Peyer's patch (tissue), 4 donors: ENCODE data around the gene NID1. TPM values are rescaled to one million over a fixed set of nuclear protein-coding genes. Genes with fewer than 3 reads are reported as not detected.
A peak's percentile ranks its signal among the peaks of the same experiment; 100 is the strongest.

Source experiments
- DNase-seq, 3 donors: peaks; one replicate each; pipeline ENCODE4 v3.0.0-alpha.2; 2017 to 2019
- H3K27ac ChIP-seq, 4 donors: fragments of 200-600 bp; sonication (generic); one replicate each; pipeline ENCODE4 v1.5.1; 2016 to 2019
- H3K27me3 ChIP-seq, 2 donors: fragments of 200-600 bp; sonication (generic); one replicate each; pipeline ENCODE4 v1.5.1; 2019
- H3K36me3 ChIP-seq, 3 donors: fragments of 200-600 bp; sonication (generic); one replicate each; pipeline ENCODE4 v1.5.1; 2016 to 2019
- H3K4me1 ChIP-seq, 4 donors: fragments of 200-600 bp; sonication (generic); one replicate each; pipeline ENCODE4 v1.5.1; 2016 to 2019
- H3K4me3 ChIP-seq, 4 donors: fragments of 200-600 bp; sonication (generic); 1 replicate in 3 of 4; 2 replicates in 1 of 4; pipeline ENCODE4 v1.5.1; 2016 to 2019; ENCODE audit warnings: mild to moderate bottlenecking in 1 of 4
- H3K9me3 ChIP-seq, 4 donors: fragments of 200-600 bp; sonication (generic); one replicate each; pipeline ENCODE4 v1.5.1; 2016 to 2019; ENCODE audit warnings: mild to moderate bottlenecking in 1 of 4
- POLR2A ChIP-seq, 2 donors: fragments of 450-650 bp; IDR thresholded peaks; one replicate each; pipeline ENCODE4 v1.5.1; 2017; ENCODE audit warnings: antibody characterized with exemption in 2 of 2, mild to moderate bottlenecking in 2 of 2, moderate library complexity in 2 of 2
- total RNA-seq, 4 donors: library from RNA; depleted of rRNA; stranded (reverse); fragments of >200 nt; gene quantifications; one replicate each; pipeline ENCODE4 v1.1.0, GENCODE V29; 2016
- TF ChIP-seq, protein P1 (sequence below), 6 experiments: fragments of 450-650 bp in 4 of 6; fragments of 200-600 bp in 2 of 6; sonication (generic) in 1 of 6; IDR thresholded peaks; one replicate each; pipeline ENCODE4 v1.5.1; 2017 to 2019; ENCODE audit warnings: antibody characterized with exemption in 6 of 6, mild to moderate bottlenecking in 3 of 6, moderate library complexity in 1 of 6

NID1 gene
- total RNA-seq, 4 donors from 2014 or later, result 20.5 to 92.4 (median 62.0) TPM

GRCh38 chr1:236002025-236002390, 62.9 kb downstream of the NID1 start:
- peak overlapping the region in 3 of 4 donors; percentile 5 to 54 (median 45) for H3K27ac ChIP-seq
- TF ChIP-seq, protein P1, sequence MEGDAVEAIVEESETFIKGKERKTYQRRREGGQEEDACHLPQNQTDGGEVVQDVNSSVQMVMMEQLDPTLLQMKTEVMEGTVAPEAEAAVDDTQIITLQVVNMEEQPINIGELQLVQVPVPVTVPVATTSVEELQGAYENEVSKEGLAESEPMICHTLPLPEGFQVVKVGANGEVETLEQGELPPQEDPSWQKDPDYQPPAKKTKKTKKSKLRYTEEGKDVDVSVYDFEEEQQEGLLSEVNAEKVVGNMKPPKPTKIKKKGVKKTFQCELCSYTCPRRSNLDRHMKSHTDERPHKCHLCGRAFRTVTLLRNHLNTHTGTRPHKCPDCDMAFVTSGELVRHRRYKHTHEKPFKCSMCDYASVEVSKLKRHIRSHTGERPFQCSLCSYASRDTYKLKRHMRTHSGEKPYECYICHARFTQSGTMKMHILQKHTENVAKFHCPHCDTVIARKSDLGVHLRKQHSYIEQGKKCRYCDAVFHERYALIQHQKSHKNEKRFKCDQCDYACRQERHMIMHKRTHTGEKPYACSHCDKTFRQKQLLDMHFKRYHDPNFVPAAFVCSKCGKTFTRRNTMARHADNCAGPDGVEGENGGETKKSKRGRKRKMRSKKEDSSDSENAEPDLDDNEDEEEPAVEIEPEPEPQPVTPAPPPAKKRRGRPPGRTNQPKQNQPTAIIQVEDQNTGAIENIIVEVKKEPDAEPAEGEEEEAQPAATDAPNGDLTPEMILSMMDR (IDR thresholded peaks at IDR 0.05), result no peak
- TF ChIP-seq POLR2A (IDR thresholded peaks at IDR 0.05), result no peak
- DNase-seq, result no peak
- H3K9me3 ChIP-seq, result no peaks in the 10 kb centered on the region
- H3K4me3 ChIP-seq, result no peak overlapping the region
- H3K36me3 ChIP-seq, result peaks cover 0 to 4% (median 0%) of the 10 kb centered on the region in 3 donors
- peaks cover 0 to 10% (median 0%) of the 10 kb centered on the region in 4 donors for H3K4me1 ChIP-seq
- H3K27me3 ChIP-seq, result no peaks in the 10 kb centered on the region

GRCh38 chr1:236000781-236001180, 64.1 kb downstream of the NID1 start:
- no peak for DNase-seq
- H3K9me3 ChIP-seq, result no peaks in the 10 kb centered on the region
- H3K4me1 ChIP-seq, result peaks cover 0 to 10% (median 0%) of the 10 kb centered on the region in 4 donors
- no peaks in the 10 kb centered on the region for H3K27me3 ChIP-seq
- peaks cover 0 to 4% (median 0%) of the 10 kb centered on the region in 3 donors for H3K36me3 ChIP-seq
- TF ChIP-seq, protein P1 (IDR thresholded peaks at IDR 0.05), result no peak
- no peak for TF ChIP-seq POLR2A (IDR thresholded peaks at IDR 0.05)
- H3K27ac ChIP-seq, result peak overlapping the region in 3 of 4 donors; percentile 5 to 54 (median 45)
- H3K4me3 ChIP-seq, result no peak overlapping the region

DNA sequence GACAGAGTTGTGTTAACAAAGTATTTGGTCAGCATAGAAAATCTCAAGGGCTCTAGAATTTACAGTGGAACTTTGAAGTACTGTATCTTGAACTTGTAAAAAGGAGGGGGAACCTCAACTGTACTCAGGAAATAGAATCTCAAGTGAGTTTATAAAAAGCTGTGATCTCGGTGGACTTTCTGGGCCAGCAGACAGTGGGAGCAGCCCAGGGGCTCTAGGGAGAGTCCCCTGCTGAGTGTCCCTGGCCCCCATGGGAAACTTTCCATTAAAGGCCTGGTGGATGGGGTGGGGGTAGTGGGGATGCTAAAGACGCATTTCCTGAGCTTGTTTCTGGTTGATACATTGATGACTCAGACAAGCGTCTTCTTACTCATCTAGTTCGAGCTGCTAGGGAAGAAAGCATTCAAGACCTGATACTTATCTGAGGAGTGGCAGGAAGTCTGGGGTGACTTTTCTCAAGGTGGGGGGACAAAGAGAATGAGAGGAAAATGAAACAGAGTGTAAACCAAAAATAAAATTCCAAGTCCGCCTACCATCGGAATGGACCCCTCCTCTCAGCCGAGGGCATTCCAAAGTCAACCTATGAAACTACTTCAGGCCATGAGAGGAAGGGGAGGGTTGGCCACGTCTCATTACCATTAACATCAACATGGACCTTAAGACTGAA, 65.5 kb downstream of the NID1 start:
- Histone ChIP-seq H3K9me3 (no peaks in the 10 kb centered on the region), H3K27ac (peak overlapping the region; percentile 47 to 77 (median 54)), H3K4me1 (peaks cover 0 to 10% (median 0%) of the 10 kb centered on the region in 4 donors), H3K27me3 (no peaks in the 10 kb centered on the region), H3K36me3 (peaks cover 0 to 4% (median 0%) of the 10 kb centered on the region in 3 donors), H3K4me3 (no peak overlapping the region)
- no peak for DNase-seq
- TF ChIP-seq POLR2A (IDR thresholded peaks at IDR 0.05), result no peak
- TF ChIP-seq, protein P1 (IDR thresholded peaks at IDR 0.05), result no peak

GRCh38 chr1:235998812-235999211, 66.1 kb downstream of the NID1 start:
- Histone ChIP-seq H3K4me3 (no peak overlapping the region), H3K9me3 (no peaks in the 10 kb centered on the region), H3K4me1 (peaks cover 0 to 10% (median 0%) of the 10 kb centered on the region in 4 donors), H3K27ac (peak overlapping the region; percentile 47 to 77 (median 54)), H3K27me3 (no peaks in the 10 kb centered on the region), H3K36me3 (peaks cover 0 to 5% (median 0%) of the 10 kb centered on the region in 3 donors)
- DNase-seq, result peak in 1 of 3 donors; percentile 55
- no peak for TF ChIP-seq POLR2A (IDR thresholded peaks at IDR 0.05)
- TF ChIP-seq, protein P1 (IDR thresholded peaks at IDR 0.05), result no peak

GRCh38 chr1:235997931-235998330, 67.0 kb downstream of the NID1 start:
- H3K36me3 ChIP-seq, result peaks cover 0 to 13% (median 0%) of the 10 kb centered on the region in 3 donors
- no peak for TF ChIP-seq POLR2A (IDR thresholded peaks at IDR 0.05)
- TF ChIP-seq, protein P1 (IDR thresholded peaks at IDR 0.05), result no peak
- H3K27ac ChIP-seq, result no peak overlapping the region

More at GRCh38 chr1:235997931-235998330, 67.0 kb downstream of the NID1 start:
- Histone ChIP-seq H3K9me3 (no peaks in the 10 kb centered on the region), H3K4me1 (peaks cover 0 to 10% (median 0%) of the 10 kb centered on the region in 4 donors), H3K4me3 (no peak overlapping the region), H3K27me3 (no peaks in the 10 kb centered on the region)
- DNase-seq, result no peak
